SK-N-SH (cell line): ENCODE measurements around the gene SLC66A2. TPM values are rescaled to one million over a fixed set of nuclear protein-coding genes. Genes with fewer than 3 reads are reported as not detected.

Experiments
- CTCF ChIA-PET: fragments of 300-600, 350-600 bp; formaldehyde crosslinking; extraction: SDS; loops from one replicate; lab custom pipeline; 2021; lab: Yijun Ruan, JAX
- POLR2A ChIA-PET: fragments of 350-600 bp; sonication (Branson Sonifier 250); formaldehyde crosslinking; extraction: SDS; loops from one replicate; lab custom pipeline; 2020; ENCODE audit warnings: antibody characterized with exemption, inconsistent platforms; lab: Yijun Ruan, JAX
- DNase-seq: peaks from one replicate; pipeline ENCODE4 v3.0.0; 2012
- H2AFZ ChIP-seq: fragments of 200-600 bp; sonication (generic); 2 replicates; pipeline ENCODE4 v1.8.1; 2016; ENCODE audit warnings: antibody characterized with exemption, mild to moderate bottlenecking, low read depth
- H3F3A ChIP-seq: fragments of 200-600 bp; sonication (generic); replicated peaks from 2 replicates; pipeline ENCODE3; 2016; ENCODE audit warnings: antibody characterized with exemption, mild to moderate bottlenecking; ENCODE audit not compliant: insufficient read depth
- H3K27ac ChIP-seq, 2 experiments: fragments of 200-500 bp in 1 of 2; fragments of 200-600 bp in 1 of 2; sonication (Bioruptor generic) in 1 of 2; sonication (generic), shearing (Covaris generic) in 1 of 2; 2 replicates each; pipeline versions ENCODE4 v1.5.1 to v1.6.1; 2014 to 2016; ENCODE audit warnings: low read depth in 2 of 2, inconsistent platforms in 1 of 2, low read length in 1 of 2, mild to moderate bottlenecking in 1 of 2, mixed read lengths in 1 of 2
- H3K27me3 ChIP-seq: fragments of 200-600 bp; sonication (generic), shearing (Covaris generic); 2 replicates; pipeline ENCODE4 v1.6.1; 2016; ENCODE audit warnings: mixed run types; ENCODE audit not compliant: insufficient read depth
- H3K36me3 ChIP-seq, 2 experiments: fragments of 200-500 bp in 1 of 2; fragments of 200-600 bp in 1 of 2; sonication (Bioruptor generic) in 1 of 2; sonication (generic) in 1 of 2; replicated peaks in 1 of 2; 2 replicates each; pipeline versions ENCODE3 to v1.5.1; 2014 to 2016; ENCODE audit warnings: low read length in 1 of 2, mild to moderate bottlenecking in 1 of 2; ENCODE audit not compliant: insufficient read depth in 2 of 2, control insufficient read depth in 1 of 2
- H3K4me1 ChIP-seq, 2 experiments: fragments of 200-500 bp in 1 of 2; fragments of 200-600 bp in 1 of 2; sonication (Bioruptor generic) in 1 of 2; sonication (generic), shearing (Covaris generic) in 1 of 2; 2 replicates each; pipeline versions ENCODE4 v1.5.1 to v1.6.1; 2014 to 2016; ENCODE audit warnings: low read depth in 1 of 2, low read length in 1 of 2, mixed run types in 1 of 2; ENCODE audit not compliant: insufficient read depth in 2 of 2, control insufficient read depth in 1 of 2
- H3K4me2 ChIP-seq: fragments of 200-600 bp; sonication (generic), shearing (Covaris generic); 2 replicates; pipeline ENCODE4 v1.6.1; 2017; ENCODE audit warnings: mixed run types
- H3K4me3 ChIP-seq, 2 experiments: fragments of 200-500 bp in 1 of 2; fragments of 200-600 bp in 1 of 2; sonication (Bioruptor generic) in 1 of 2; sonication (generic), shearing (Covaris generic) in 1 of 2; 2 replicates each; pipeline versions ENCODE4 v1.5.1 to v1.8.1; 2014 to 2016; ENCODE audit warnings: low read depth in 2 of 2, inconsistent platforms in 1 of 2, low read length in 1 of 2, mild to moderate bottlenecking in 1 of 2, mixed read lengths in 1 of 2, moderate library complexity in 1 of 2
- H3K79me2 ChIP-seq: fragments of 200-600 bp; sonication (generic); 2 replicates; pipeline ENCODE4 v1.8.1; 2017; ENCODE audit warnings: mild to moderate bottlenecking; ENCODE audit not compliant: insufficient read depth
- H3K9ac ChIP-seq: fragments of 200-600 bp; sonication (generic); 2 replicates; pipeline ENCODE4 v1.6.1; 2017; ENCODE audit warnings: mixed run types
- H3K9me2 ChIP-seq: fragments of 200-600 bp; sonication (generic); 2 replicates; pipeline ENCODE4 v1.6.1; 2017; ENCODE audit warnings: mixed run types
- H3K9me3 ChIP-seq: fragments of 200-600 bp; sonication (generic); 2 replicates; pipeline ENCODE4 v1.6.1; 2017; ENCODE audit warnings: mixed run types, mild to moderate bottlenecking, moderate library complexity
- H4K20me1 ChIP-seq: fragments of 200-600 bp; sonication (generic); 2 replicates; pipeline ENCODE4 v1.6.1; 2017; ENCODE audit warnings: mild to moderate bottlenecking, mixed run types; ENCODE audit not compliant: insufficient read depth
- EZH2phosphoT487 ChIP-seq: fragments of 200-600 bp; sonication (generic); IDR thresholded peaks from 2 replicates; pipeline ENCODE4 v1.6.1; 2017; ENCODE audit warnings: low read depth, mixed run types, mild to moderate bottlenecking, antibody characterized with exemption, moderate library complexity, borderline replicate concordance
- FOSL2 ChIP-seq: IDR thresholded peaks from 2 replicates; pipeline ENCODE4 v1.4.0; 2012; ENCODE audit warnings: low read depth, mild to moderate bottlenecking, moderate library complexity, borderline replicate concordance
- GABPA ChIP-seq: IDR thresholded peaks from 2 replicates; pipeline ENCODE4 v1.4.0; 2012; ENCODE audit warnings: low read depth, mild to moderate bottlenecking
- JUND ChIP-seq: IDR thresholded peaks from 2 replicates; pipeline ENCODE4 v1.4.0; 2012
- POLR2AphosphoS5 ChIP-seq: IDR thresholded peaks from 2 replicates; pipeline ENCODE4 v1.6.1; 2012; ENCODE audit warnings: low read depth, low read length
- RCOR1 ChIP-seq: fragments of 150-350 bp; IDR thresholded peaks from 2 replicates; pipeline ENCODE4 v1.6.1; 2017; ENCODE audit warnings: antibody characterized with exemption, low read length
- RFX5 ChIP-seq: IDR thresholded peaks from 2 replicates; pipeline ENCODE4 v1.6.1; 2012; ENCODE audit warnings: mild to moderate bottlenecking, improper control_type of control experiment, low read length
- RXRA ChIP-seq: IDR thresholded peaks from 2 replicates; pipeline ENCODE4 v1.4.0; 2012; ENCODE audit warnings: low read depth, mild to moderate bottlenecking, borderline replicate concordance
- SMC3 ChIP-seq: IDR thresholded peaks from 2 replicates; pipeline ENCODE4 v1.6.1; 2012; ENCODE audit warnings: low read depth, low read length, improper control_type of control experiment
- TEAD4 ChIP-seq: IDR thresholded peaks from 2 replicates; pipeline ENCODE4 v1.4.0; 2012; ENCODE audit warnings: mild to moderate bottlenecking, borderline replicate concordance; ENCODE audit not compliant: insufficient read depth
- YY1 ChIP-seq: IDR thresholded peaks from 2 replicates; pipeline ENCODE4 v1.4.0; 2012; ENCODE audit warnings: low read depth, mild to moderate bottlenecking
- WGBS: methylation state at CpG from one replicate; pipeline ENCODE4 v1.1.6; 2017; ENCODE audit warnings: low lambda C conversion rate; 5-methylcytosine and 5-hydroxymethylcytosine counted together
- polyA plus RNA-seq, 3 experiments: library from polyadenylated mRNA; depleted of rRNA; stranded (reverse); fragments of >200 nt; gene quantifications; 2 replicates each; pipeline ENCODE4 v1.2.3, GENCODE V29; 2012
- TF ChIP-seq, protein P1 (sequence below): IDR thresholded peaks from 2 replicates; pipeline ENCODE4 v1.4.0; 2012; ENCODE audit warnings: low read depth, borderline replicate concordance
- TF ChIP-seq, protein P2 (sequence below): fragments of 200-600 bp; sonication (generic); IDR thresholded peaks from 2 replicates; pipeline ENCODE4 v1.6.1; 2017; ENCODE audit warnings: antibody characterized with exemption, mild to moderate bottlenecking, moderate library complexity
- TF ChIP-seq, protein P3 (sequence below): fragments of 150-350 bp; IDR thresholded peaks from 2 replicates; pipeline ENCODE4 v1.6.1; 2016; ENCODE audit warnings: mild to moderate bottlenecking, low read depth, low read length
- TF ChIP-seq, protein P4 (sequence below): IDR thresholded peaks from 2 replicates; pipeline ENCODE4 v1.4.0; 2012; ENCODE audit warnings: low read depth, borderline replicate concordance
- TF ChIP-seq, protein P5 (sequence below): fragments of 150-350 bp; IDR thresholded peaks from 2 replicates; pipeline ENCODE4 v1.6.1; 2017; ENCODE audit warnings: antibody characterized with exemption, low read length, low read depth, borderline replicate concordance
- TF ChIP-seq, protein P6 (sequence below): IDR thresholded peaks from 2 replicates; pipeline ENCODE4 v1.4.0; 2012; ENCODE audit warnings: low read depth
- TF ChIP-seq, protein P7 (sequence below): IDR thresholded peaks from 2 replicates; pipeline ENCODE4; 2012

Gene SLC66A2
- polyA plus RNA-seq, 1 of the 3 experiments (the other 2 are of a cell fraction): 14.5 TPM

DNA sequence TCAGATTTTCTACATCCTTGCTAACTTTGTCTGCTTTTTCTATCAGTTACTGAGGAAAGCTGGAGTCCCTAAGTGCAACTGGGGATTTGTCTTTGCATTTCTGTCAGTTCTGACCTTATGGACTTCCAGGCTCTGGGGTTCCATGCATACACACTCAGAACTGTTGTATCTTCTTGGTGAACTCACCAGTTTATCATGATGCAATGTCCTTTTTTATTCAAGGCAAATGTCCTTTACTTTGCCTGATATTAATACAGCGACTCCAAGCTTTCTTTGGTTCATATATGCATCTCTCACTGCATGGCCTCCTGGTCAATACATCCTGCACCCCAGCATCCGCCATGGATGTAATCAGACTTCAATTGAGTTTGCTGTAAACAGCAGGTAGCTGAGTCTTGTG is 44.7 kb downstream of the SLC66A2 start:
- H3K79me2 ChIP-seq: no peaks in the 10 kb centered on the region
- POLR2A ChIA-PET: no interaction called here

DNA sequence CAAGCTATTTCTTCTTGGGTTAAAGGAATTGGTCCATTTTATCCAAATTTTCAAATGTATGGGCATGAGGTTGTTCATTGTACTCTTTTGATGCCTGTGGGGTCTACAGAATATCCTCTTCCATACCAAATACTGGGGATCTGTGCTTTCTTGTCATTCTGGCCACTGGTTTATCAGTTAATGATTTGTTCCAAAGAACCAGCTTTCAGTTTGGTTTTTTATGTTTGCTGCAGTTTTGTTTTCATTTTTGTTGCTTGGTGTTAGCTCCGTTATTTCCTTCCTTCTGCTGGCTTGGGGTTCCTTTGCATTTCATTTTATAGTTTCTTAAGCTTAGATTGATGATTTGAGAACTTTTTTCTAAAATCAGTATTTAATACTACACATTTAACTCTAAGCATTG is 45.5 kb downstream of the SLC66A2 start:
- Histone ChIP-seq H3K36me3 (peaks cover 2 to 3% of the 10 kb centered on the region in 2 experiments), H3K4me1 (no peaks in the 10 kb centered on the region), H3F3A (no peaks in the 10 kb centered on the region), H2AFZ (no peak overlapping the region), H3K9me3 (no peaks in the 10 kb centered on the region), H3K4me3 (no peak overlapping the region), H3K79me2 (no peaks in the 10 kb centered on the region), H3K27ac (no peak overlapping the region), H3K9me2 (no peaks in the 10 kb centered on the region), H3K9ac (no peak overlapping the region), H4K20me1 (no peaks in the 10 kb centered on the region), H3K4me2 (no peak overlapping the region), H3K27me3 (no peaks in the 10 kb centered on the region)
- ChIA-PET CTCF (no interaction called here), POLR2A (no interaction called here)
- WGBS: 97% methylated on average over 1 of the region's 1 CpG
- DNase-seq: no peak
- TF ChIP-seq RFX5 (no peak), JUND (no peak), YY1 (no peak), FOSL2 (no peak), TEAD4 (no peak), RXRA (no peak), GABPA (no peak), RCOR1 (no peak)
- TF ChIP-seq, protein P1, sequence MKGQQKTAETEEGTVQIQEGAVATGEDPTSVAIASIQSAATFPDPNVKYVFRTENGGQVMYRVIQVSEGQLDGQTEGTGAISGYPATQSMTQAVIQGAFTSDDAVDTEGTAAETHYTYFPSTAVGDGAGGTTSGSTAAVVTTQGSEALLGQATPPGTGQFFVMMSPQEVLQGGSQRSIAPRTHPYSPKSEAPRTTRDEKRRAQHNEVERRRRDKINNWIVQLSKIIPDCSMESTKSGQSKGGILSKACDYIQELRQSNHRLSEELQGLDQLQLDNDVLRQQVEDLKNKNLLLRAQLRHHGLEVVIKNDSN: no peak
- TF ChIP-seq, protein P2, sequence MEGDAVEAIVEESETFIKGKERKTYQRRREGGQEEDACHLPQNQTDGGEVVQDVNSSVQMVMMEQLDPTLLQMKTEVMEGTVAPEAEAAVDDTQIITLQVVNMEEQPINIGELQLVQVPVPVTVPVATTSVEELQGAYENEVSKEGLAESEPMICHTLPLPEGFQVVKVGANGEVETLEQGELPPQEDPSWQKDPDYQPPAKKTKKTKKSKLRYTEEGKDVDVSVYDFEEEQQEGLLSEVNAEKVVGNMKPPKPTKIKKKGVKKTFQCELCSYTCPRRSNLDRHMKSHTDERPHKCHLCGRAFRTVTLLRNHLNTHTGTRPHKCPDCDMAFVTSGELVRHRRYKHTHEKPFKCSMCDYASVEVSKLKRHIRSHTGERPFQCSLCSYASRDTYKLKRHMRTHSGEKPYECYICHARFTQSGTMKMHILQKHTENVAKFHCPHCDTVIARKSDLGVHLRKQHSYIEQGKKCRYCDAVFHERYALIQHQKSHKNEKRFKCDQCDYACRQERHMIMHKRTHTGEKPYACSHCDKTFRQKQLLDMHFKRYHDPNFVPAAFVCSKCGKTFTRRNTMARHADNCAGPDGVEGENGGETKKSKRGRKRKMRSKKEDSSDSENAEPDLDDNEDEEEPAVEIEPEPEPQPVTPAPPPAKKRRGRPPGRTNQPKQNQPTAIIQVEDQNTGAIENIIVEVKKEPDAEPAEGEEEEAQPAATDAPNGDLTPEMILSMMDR: no peak
- TF ChIP-seq, protein P3, sequence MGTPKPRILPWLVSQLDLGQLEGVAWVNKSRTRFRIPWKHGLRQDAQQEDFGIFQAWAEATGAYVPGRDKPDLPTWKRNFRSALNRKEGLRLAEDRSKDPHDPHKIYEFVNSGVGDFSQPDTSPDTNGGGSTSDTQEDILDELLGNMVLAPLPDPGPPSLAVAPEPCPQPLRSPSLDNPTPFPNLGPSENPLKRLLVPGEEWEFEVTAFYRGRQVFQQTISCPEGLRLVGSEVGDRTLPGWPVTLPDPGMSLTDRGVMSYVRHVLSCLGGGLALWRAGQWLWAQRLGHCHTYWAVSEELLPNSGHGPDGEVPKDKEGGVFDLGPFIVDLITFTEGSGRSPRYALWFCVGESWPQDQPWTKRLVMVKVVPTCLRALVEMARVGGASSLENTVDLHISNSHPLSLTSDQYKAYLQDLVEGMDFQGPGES: no peak
- TF ChIP-seq, protein P4, sequence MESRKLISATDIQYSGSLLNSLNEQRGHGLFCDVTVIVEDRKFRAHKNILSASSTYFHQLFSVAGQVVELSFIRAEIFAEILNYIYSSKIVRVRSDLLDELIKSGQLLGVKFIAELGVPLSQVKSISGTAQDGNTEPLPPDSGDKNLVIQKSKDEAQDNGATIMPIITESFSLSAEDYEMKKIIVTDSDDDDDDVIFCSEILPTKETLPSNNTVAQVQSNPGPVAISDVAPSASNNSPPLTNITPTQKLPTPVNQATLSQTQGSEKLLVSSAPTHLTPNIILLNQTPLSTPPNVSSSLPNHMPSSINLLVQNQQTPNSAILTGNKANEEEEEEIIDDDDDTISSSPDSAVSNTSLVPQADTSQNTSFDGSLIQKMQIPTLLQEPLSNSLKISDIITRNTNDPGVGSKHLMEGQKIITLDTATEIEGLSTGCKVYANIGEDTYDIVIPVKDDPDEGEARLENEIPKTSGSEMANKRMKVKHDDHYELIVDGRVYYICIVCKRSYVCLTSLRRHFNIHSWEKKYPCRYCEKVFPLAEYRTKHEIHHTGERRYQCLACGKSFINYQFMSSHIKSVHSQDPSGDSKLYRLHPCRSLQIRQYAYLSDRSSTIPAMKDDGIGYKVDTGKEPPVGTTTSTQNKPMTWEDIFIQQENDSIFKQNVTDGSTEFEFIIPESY: no peak
- TF ChIP-seq, protein P5, sequence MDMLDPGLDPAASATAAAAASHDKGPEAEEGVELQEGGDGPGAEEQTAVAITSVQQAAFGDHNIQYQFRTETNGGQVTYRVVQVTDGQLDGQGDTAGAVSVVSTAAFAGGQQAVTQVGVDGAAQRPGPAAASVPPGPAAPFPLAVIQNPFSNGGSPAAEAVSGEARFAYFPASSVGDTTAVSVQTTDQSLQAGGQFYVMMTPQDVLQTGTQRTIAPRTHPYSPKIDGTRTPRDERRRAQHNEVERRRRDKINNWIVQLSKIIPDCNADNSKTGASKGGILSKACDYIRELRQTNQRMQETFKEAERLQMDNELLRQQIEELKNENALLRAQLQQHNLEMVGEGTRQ: no peak
- TF ChIP-seq, protein P6, sequence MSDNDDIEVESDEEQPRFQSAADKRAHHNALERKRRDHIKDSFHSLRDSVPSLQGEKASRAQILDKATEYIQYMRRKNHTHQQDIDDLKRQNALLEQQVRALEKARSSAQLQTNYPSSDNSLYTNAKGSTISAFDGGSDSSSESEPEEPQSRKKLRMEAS: no peak
- TF ChIP-seq, protein P7, sequence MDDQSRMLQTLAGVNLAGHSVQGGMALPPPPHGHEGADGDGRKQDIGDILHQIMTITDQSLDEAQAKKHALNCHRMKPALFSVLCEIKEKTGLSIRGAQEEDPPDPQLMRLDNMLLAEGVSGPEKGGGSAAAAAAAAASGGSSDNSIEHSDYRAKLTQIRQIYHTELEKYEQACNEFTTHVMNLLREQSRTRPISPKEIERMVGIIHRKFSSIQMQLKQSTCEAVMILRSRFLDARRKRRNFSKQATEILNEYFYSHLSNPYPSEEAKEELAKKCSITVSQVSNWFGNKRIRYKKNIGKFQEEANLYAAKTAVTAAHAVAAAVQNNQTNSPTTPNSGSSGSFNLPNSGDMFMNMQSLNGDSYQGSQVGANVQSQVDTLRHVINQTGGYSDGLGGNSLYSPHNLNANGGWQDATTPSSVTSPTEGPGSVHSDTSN: no peak

More for the DNA sequence above, 44.7 kb downstream of the SLC66A2 start:
- Histone ChIP-seq H3K9ac (no peak overlapping the region), H3K4me1 (no peaks in the 10 kb centered on the region), H3K27ac (no peak overlapping the region), H3K4me2 (no peak overlapping the region), H4K20me1 (no peaks in the 10 kb centered on the region), H3K9me3 (no peaks in the 10 kb centered on the region), H3K4me3 (no peak overlapping the region), H3K9me2 (no peaks in the 10 kb centered on the region), H3K36me3 (peaks cover 2 to 3% of the 10 kb centered on the region in 2 experiments), H3K27me3 (no peaks in the 10 kb centered on the region), H2AFZ (no peak overlapping the region), H3F3A (no peaks in the 10 kb centered on the region)
- DNase-seq: no peak
- TF ChIP-seq, protein P5: no peak
- TF ChIP-seq SMC3 (no peak), POLR2AphosphoS5 (no peak), EZH2phosphoT487 (no peak)
- TF ChIP-seq, protein P6: no peak
- CTCF ChIA-PET: no interaction called here
- 100% methylated on average over 2 of the region's 2 CpGs for WGBS
